ENCODE data around the gene EEF1AKMT4. TPM values are rescaled to one million over a fixed set of nuclear protein-coding genes. Genes with fewer than 3 reads are reported as not detected.
A peak's percentile ranks its signal among the peaks of the same experiment; 100 is the strongest.

The EEF1AKMT4 gene
- total RNA-seq, 1 donor from 2014 or later: 2.7 TPM

DNA sequence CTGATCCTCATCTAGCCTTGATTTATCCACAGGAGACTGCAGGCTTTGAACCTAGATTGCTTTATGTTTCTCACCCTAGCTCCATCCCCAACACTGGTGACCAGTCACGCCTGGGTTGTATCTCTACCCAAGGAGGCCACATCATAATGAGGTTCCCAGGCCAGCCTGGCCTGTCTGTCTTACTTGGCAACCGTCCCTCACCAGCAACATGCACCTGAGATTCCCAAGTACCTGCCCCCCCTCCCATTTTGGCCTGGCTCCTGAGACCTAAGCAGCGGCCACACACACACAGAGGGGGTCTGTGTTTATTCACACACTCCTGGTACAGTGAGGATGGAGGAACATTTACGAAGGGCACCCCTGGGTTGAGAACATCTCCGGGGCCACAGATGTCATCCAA lies 9.5 kb downstream of the EEF1AKMT4 start:
- DNase-seq: no peak
- no peak overlapping the region for H3K4me3 ChIP-seq
- no peak for TF ChIP-seq CTCF (IDR thresholded peaks at IDR 0.05)
- H3K9me3 ChIP-seq: no peaks in the 10 kb centered on the region
- no peaks in the 10 kb centered on the region for H3K36me3 ChIP-seq
- no peak overlapping the region for H3K27ac ChIP-seq
- ATAC-seq: no peak
- peaks cover 48% of the 10 kb centered on the region for H3K27me3 ChIP-seq
- intact Hi-C loops (cut with DNase I): no loop called here
- peaks cover 23% of the 10 kb centered on the region for H3K4me1 ChIP-seq

- ATAC-seq (no peak), DNase-seq (no peak)
- TF ChIP-seq CTCF (IDR thresholded peaks at IDR 0.05): no peak
- Histone ChIP-seq H3K4me1 (peaks cover 23% of the 10 kb centered on the region), H3K27ac (no peak overlapping the region), H3K9me3 (no peaks in the 10 kb centered on the region), H3K27me3 (peaks cover 53% of the 10 kb centered on the region), H3K4me3 (no peak overlapping the region), H3K36me3 (no peaks in the 10 kb centered on the region)
- intact Hi-C loops (cut with DNase I): no loop called here
Measured at GRCh38 chr3:184259396-184259877, 10.0 kb downstream of the EEF1AKMT4 start.

GRCh38 chr3:184259878-184260723 lies 10.6 kb downstream of the EEF1AKMT4 start:
- peaks cover 23% of the 10 kb centered on the region for H3K4me1 ChIP-seq
- peaks cover 60% of the 10 kb centered on the region for H3K27me3 ChIP-seq
- intact Hi-C loops (cut with DNase I): no loop called here
- H3K9me3 ChIP-seq: no peaks in the 10 kb centered on the region
- no peak for DNase-seq
- no peak for TF ChIP-seq CTCF (IDR thresholded peaks at IDR 0.05)
- peak overlapping the region; percentile 48 for H3K4me3 ChIP-seq
- ATAC-seq: peak; percentile 73
- no peak overlapping the region for H3K27ac ChIP-seq
- no peaks in the 10 kb centered on the region for H3K36me3 ChIP-seq

DNA sequence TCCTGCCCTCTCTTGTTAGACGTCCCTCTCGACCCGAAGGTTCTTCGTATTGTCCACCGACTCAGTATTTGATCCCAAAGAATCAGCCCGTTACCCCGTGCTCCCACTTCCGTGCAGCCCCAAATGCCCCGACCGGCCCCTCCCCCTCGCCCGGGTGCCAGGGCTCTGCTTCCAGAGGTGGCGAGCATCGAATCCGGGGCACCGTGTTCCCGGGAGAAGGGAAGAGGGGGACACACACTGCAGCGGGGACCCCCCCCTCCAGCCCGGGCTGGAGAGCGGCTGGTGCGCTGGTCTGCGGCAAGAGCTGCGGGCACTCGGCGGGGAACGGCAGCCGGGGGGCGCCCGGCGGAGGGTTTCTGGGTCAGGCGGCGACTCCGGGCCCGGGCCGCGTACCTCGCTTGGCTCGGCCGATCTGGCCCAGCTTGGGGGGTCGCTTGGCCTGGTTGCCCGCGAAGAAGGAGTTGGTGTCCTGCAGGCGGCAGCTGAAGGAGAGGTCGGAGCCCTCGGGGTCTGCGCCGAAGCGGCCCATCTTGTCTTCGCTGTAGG lies 11.3 kb downstream of the EEF1AKMT4 start:
- TF ChIP-seq CTCF (IDR thresholded peaks at IDR 0.05): no peak
- Histone ChIP-seq H3K27ac (no peak overlapping the region), H3K9me3 (no peaks in the 10 kb centered on the region), H3K4me1 (peaks cover 23% of the 10 kb centered on the region), H3K4me3 (peak overlapping the region; percentile 48), H3K27me3 (peaks cover 66% of the 10 kb centered on the region), H3K36me3 (no peaks in the 10 kb centered on the region)
- intact Hi-C loops (cut with DNase I): no loop called here
- no peak for ATAC-seq
- no peak for DNase-seq

GRCh38 chr3:184261270-184261853 lies 11.9 kb downstream of the EEF1AKMT4 start, which contains the start of gene CAMK2N2:
Gene CAMK2N2 (minus strand): TSS chr3:184261553. CDS start chr3:184261285, 268 bp downstream.
- no peaks in the 10 kb centered on the region for H3K36me3 ChIP-seq
- H3K4me3 ChIP-seq: peak within 1 kb of the TSS; percentile 48
- H3K4me1 ChIP-seq: peaks cover 23% of the 10 kb centered on the region
- TF ChIP-seq CTCF (IDR thresholded peaks at IDR 0.05): no peak
- DNase-seq (peak; percentile 76), ATAC-seq (peak; percentile 70)
- intact Hi-C loops (cut with DNase I): no loop called here
- peaks cover 66% of the 10 kb centered on the region for H3K27me3 ChIP-seq
- no peak within 1 kb of the TSS for H3K27ac ChIP-seq
- no peaks in the 10 kb centered on the region for H3K9me3 ChIP-seq

Measured in upper lobe of right lung (tissue), 1 donor.